22Rv1 (cell line): ENCODE results near the gene CFAP46.

Experiments
- ZFX ChIP-seq: fragments of 450-650 bp; IDR thresholded peaks from 2 replicates; pipeline ENCODE4 v1.6.1; 2017; ENCODE audit warnings: antibody characterized with exemption, borderline replicate concordance
- TF ChIP-seq, protein P1 (sequence below): fragments of 450-650 bp; IDR thresholded peaks from 2 replicates; pipeline ENCODE4 v1.5.1; 2017; ENCODE audit warnings: mild to moderate bottlenecking

DNA sequence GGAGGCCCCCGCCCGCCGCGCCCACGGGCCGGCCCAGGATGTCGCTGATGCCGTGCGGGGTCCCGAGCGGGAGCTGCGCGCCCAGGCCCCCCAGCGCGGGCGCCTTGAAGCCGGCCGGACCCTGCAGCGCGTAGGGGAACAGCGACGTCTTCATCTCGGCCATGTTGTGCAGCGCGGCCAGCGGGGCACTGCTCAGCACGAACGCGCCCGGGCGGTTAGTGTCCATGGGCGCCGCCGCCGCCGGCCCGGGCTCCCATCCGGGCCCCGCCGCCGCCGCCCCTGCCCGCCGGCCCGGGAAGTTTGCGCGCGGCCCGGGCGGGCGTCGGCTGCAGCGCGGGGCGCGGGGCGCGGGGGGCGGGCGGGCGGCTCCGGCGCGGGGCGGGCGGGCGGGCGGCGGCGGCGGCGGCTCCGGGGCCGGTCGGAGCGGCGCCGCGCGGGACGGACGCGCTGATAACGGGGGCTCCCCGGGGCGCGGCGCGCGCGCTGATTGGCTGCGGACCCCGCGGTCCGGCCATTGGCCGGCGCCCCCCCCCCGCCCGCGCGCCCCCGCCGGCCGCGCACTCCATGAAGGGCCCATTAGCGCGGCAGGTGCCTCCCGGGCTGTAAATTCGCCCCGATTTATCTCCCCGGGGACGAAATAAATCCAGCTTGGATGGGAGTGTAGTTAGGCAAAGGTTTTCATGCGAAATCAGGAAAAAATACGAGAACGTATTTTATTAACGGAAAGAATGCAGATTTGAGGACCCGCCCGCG, 156.5 kb downstream of the CFAP46 start, which contains the start of gene NKX6-2:
- TF ChIP-seq, protein P1, sequence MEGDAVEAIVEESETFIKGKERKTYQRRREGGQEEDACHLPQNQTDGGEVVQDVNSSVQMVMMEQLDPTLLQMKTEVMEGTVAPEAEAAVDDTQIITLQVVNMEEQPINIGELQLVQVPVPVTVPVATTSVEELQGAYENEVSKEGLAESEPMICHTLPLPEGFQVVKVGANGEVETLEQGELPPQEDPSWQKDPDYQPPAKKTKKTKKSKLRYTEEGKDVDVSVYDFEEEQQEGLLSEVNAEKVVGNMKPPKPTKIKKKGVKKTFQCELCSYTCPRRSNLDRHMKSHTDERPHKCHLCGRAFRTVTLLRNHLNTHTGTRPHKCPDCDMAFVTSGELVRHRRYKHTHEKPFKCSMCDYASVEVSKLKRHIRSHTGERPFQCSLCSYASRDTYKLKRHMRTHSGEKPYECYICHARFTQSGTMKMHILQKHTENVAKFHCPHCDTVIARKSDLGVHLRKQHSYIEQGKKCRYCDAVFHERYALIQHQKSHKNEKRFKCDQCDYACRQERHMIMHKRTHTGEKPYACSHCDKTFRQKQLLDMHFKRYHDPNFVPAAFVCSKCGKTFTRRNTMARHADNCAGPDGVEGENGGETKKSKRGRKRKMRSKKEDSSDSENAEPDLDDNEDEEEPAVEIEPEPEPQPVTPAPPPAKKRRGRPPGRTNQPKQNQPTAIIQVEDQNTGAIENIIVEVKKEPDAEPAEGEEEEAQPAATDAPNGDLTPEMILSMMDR = no peak
- no peak for TF ChIP-seq ZFX
